ENCODE results near the gene SLC6A11.

The SLC6A11 gene

GRCh38 chr3:10816019-10816862, at the start of gene SLC6A11:
Gene SLC6A11, plus strand, starts transcription at chr3:10816228. Its CDS starts 38 bp downstream, at chr3:10816266.
- H3K4me2 ChIP-seq = peak within 1 kb of the TSS; percentile 84 to 95 (median 90)
- H3K27ac ChIP-seq = 0 out of 22 replicates have a peak within 1 kb of the TSS, but pooled peaks of 1 of the 11 experiments have one; percentile 17
- peak within 1 kb of the TSS in 7 of 11 experiments; percentile 42 to 65 (median 53); a peak in 11 of 22 replicates for H3K9ac ChIP-seq
- peak within 1 kb of the TSS; percentile 46 to 66 (median 54) for H3K4me3 ChIP-seq
- H3K9me3 ChIP-seq (replicated peaks in 1 of 11) = no peaks in the 10 kb centered on the region
- H3K27me3 ChIP-seq = peaks cover 24 to 47% (median 40%) of the 10 kb centered on the region in 11 experiments
- peaks cover 6 to 21% (median 12%) of the 10 kb centered on the region in 10 experiments; a peak in 17 of 20 replicates for H3K4me1 ChIP-seq
- H4K20me1 ChIP-seq = 0 out of 22 replicates have a peak, but pooled peaks cover 0 to 10% (median 0%) of the 10 kb centered on the region in 11 experiments
- TF ChIP-seq Cebpa-rat (IDR thresholded peaks at IDR 0.05) = no peak
- H3K36me3 ChIP-seq = no peaks in the 10 kb centered on the region

- peak overlapping the region in 9 of 11 experiments; percentile 17 to 70 (median 60); a peak in 14 of 22 replicates for H3K4me2 ChIP-seq
- H3K27ac ChIP-seq = no peak overlapping the region; a peak in 1 of 22 replicates
- H3K36me3 ChIP-seq = no peaks in the 10 kb centered on the region
- no peak overlapping the region for H3K9ac ChIP-seq
- H4K20me1 ChIP-seq = no peaks in the 10 kb centered on the region
- H3K4me1 ChIP-seq = peaks cover 8 to 45% (median 36%) of the 10 kb centered on the region in 10 experiments; a peak in 18 of 20 replicates
- H3K9me3 ChIP-seq (replicated peaks in 1 of 11) = peaks cover 0 to 5% (median 0%) of the 10 kb centered on the region in 11 experiments; a peak in 2 of 22 replicates
- no peaks in the 10 kb centered on the region for H3K27me3 ChIP-seq
- H3K4me3 ChIP-seq = no peak overlapping the region
- TF ChIP-seq Cebpa-rat (IDR thresholded peaks at IDR 0.05) = no peak
Measured at GRCh38 chr3:10768708-10769394, 47.2 kb upstream of the SLC6A11 start.

DNA sequence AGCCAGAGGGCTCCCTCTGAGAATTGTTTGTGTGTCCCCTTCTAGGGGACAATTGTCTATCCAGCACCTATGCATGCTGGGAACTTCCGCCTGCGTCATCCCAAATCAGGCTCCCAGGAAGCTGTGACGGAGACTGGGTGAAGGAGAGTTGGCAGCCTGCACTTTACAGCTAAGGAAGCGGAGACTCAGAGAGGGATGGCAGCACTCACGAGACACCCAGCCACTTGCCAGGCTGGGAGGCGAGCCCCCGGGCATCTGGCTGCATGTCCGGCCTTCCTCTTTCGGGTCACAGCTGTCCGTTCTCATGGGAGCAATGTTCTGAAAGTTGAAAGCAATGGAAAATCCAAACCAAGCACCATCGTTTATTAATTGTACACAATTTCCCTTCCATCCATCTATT, 45.5 kb upstream of the SLC6A11 start:
- Histone ChIP-seq H3K4me2 (peak overlapping the region; percentile 10 to 63 (median 52); a peak in 19 of 22 replicates), H3K27ac (0 out of 22 replicates have a peak overlapping the region, but pooled peaks of 1 of the 11 experiments have one; percentile 23), H3K9me3 (replicated peaks in 1 of 11) (peaks cover 0 to 5% (median 0%) of the 10 kb centered on the region in 11 experiments; a peak in 2 of 22 replicates), H3K27me3 (no peaks in the 10 kb centered on the region), H3K4me3 (no peak overlapping the region), H4K20me1 (no peaks in the 10 kb centered on the region), H3K9ac (0 out of 22 replicates have a peak overlapping the region, but pooled peaks of 1 of the 11 experiments have one; percentile 2), H3K36me3 (no peaks in the 10 kb centered on the region), H3K4me1 (peaks cover 16 to 58% (median 38%) of the 10 kb centered on the region in 10 experiments; a peak in 19 of 20 replicates)
- TF ChIP-seq Cebpa-rat (IDR thresholded peaks at IDR 0.05) = no peak

- TF ChIP-seq Cebpa-rat (IDR thresholded peaks at IDR 0.05) = no peak
- Histone ChIP-seq H3K4me3 (no peak overlapping the region), H4K20me1 (no peaks in the 10 kb centered on the region), H3K9me3 (replicated peaks in 1 of 11) (peaks cover 0 to 5% (median 0%) of the 10 kb centered on the region in 11 experiments; a peak in 2 of 22 replicates), H3K9ac (0 out of 22 replicates have a peak overlapping the region, but pooled peaks of 1 of the 11 experiments have one; percentile 2), H3K4me1 (peaks cover 20 to 62% (median 39%) of the 10 kb centered on the region in 10 experiments; a peak in 19 of 20 replicates), H3K27me3 (no peaks in the 10 kb centered on the region), H3K4me2 (peak overlapping the region; percentile 10 to 63 (median 52); a peak in 19 of 22 replicates), H3K27ac (peak overlapping the region in 2 of 11 experiments; percentile 23 to 34; a peak in 1 of 22 replicates), H3K36me3 (no peaks in the 10 kb centered on the region)
Measured at GRCh38 chr3:10770981-10771380, 45.0 kb upstream of the SLC6A11 start.

GRCh38 chr3:10771486-10772270, 44.4 kb upstream of the SLC6A11 start:
- no peaks in the 10 kb centered on the region for H4K20me1 ChIP-seq
- H3K9me3 ChIP-seq (replicated peaks in 1 of 11) = peaks cover 0 to 5% (median 0%) of the 10 kb centered on the region in 11 experiments; a peak in 2 of 22 replicates
- H3K4me2 ChIP-seq = peak overlapping the region; percentile 10 to 63 (median 52); a peak in 18 of 22 replicates
- H3K36me3 ChIP-seq = no peaks in the 10 kb centered on the region
- peaks cover 20 to 68% (median 39%) of the 10 kb centered on the region in 10 experiments; a peak in 19 of 20 replicates for H3K4me1 ChIP-seq
- H3K4me3 ChIP-seq = no peak overlapping the region
- H3K9ac ChIP-seq = 0 out of 22 replicates have a peak overlapping the region, but pooled peaks of 1 of the 11 experiments have one; percentile 2
- H3K27ac ChIP-seq = peak overlapping the region in 2 of 11 experiments; percentile 8 to 34; a peak in 2 of 22 replicates
- no peak for TF ChIP-seq Cebpa-rat (IDR thresholded peaks at IDR 0.05)
- H3K27me3 ChIP-seq = no peaks in the 10 kb centered on the region

DNA sequence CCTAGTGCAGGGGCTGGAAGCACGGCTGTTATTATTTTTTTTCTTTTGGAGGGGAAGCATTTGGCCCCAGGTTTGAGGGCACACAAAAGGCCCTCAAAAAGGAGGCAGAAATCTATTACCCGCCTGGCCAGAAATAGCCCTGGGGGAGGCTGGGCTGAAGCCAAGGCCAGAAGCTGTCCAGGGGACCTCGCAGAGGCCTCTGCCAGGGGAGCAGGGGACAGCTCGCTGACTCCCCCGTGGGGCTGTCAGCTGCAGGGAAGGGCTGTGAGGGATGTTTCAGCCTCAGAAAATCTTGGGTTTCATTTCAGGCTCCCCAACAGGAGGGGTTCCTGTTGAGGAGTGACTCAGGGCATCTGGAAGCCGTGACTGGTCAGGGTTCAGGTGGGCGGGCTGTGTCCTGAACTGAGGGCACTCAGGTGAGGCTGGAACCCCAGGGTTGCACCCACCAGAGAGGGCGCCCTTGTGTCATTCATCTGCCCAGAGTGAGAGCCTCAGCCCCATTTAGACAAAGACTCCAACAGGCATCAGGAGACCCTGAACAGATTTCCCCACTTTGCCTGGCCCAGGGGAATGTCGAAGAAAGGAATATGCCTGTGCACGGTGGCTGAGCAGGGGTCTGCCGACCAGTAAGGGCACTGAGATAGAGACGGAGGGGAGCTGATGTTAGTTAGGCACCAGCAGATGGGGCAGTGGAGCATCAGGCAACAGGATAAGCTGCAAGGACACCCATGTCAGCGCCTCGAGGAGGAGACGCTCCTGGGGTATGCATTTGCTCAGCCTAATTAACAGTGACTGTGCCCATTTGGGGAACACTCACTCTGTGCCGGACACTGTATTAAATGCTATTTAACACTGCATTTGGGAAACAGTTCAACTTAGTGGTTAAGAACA, 43.5 kb upstream of the SLC6A11 start:
- Histone ChIP-seq H3K27ac (peak overlapping the region in 1 of 11 experiments; percentile 8; a peak in 1 of 22 replicates), H3K9me3 (replicated peaks in 1 of 11) (peaks cover 0 to 5% (median 0%) of the 10 kb centered on the region in 11 experiments; a peak in 2 of 22 replicates), H3K4me1 (peaks cover 20 to 68% (median 39%) of the 10 kb centered on the region in 10 experiments; a peak in 19 of 20 replicates), H3K9ac (no peak overlapping the region), H4K20me1 (no peaks in the 10 kb centered on the region), H3K4me3 (no peak overlapping the region), H3K4me2 (peak overlapping the region in 9 of 11 experiments; percentile 11 to 63 (median 55); a peak in 14 of 22 replicates), H3K36me3 (no peaks in the 10 kb centered on the region), H3K27me3 (no peaks in the 10 kb centered on the region)
- no peak for TF ChIP-seq Cebpa-rat (IDR thresholded peaks at IDR 0.05)

GRCh38 chr3:10774129-10774670, 41.8 kb upstream of the SLC6A11 start:
- Histone ChIP-seq H3K4me2 (peak overlapping the region in 4 of 11 experiments; percentile 5 to 37 (median 13); a peak in 3 of 22 replicates), H3K9ac (no peak overlapping the region), H3K27ac (no peak overlapping the region), H3K4me3 (no peak overlapping the region), H4K20me1 (no peaks in the 10 kb centered on the region), H3K4me1 (peaks cover 14 to 57% (median 30%) of the 10 kb centered on the region in 10 experiments; a peak in 18 of 20 replicates), H3K27me3 (no peaks in the 10 kb centered on the region), H3K9me3 (replicated peaks in 1 of 11) (peaks cover 0 to 5% (median 0%) of the 10 kb centered on the region in 11 experiments; a peak in 2 of 22 replicates), H3K36me3 (no peaks in the 10 kb centered on the region)
- no peak for TF ChIP-seq Cebpa-rat (IDR thresholded peaks at IDR 0.05)

All from BLaER1 treated with 17β-estradiol and CSF1 and Interleukin-3, amounts not matched to agents 10 nM and 100 nM (cell line).